HG02763 (cell line): ENCODE data around the gene KCTD2.
"Not testable (repeated sequence)": the region's sequence is repeated elsewhere in the genome, so short reads cannot be mapped to it uniquely, and the experiment has no call there.

Source experiments
- ATAC-seq: cut with Tn5 transposase; IDR thresholded peaks from one replicate; pipeline ENCODE4 v1.9.1; 2021; ENCODE audit warnings: mild to moderate bottlenecking, moderate library complexity; ENCODE audit not compliant: unreplicated experiment

Gene KCTD2, protein sequence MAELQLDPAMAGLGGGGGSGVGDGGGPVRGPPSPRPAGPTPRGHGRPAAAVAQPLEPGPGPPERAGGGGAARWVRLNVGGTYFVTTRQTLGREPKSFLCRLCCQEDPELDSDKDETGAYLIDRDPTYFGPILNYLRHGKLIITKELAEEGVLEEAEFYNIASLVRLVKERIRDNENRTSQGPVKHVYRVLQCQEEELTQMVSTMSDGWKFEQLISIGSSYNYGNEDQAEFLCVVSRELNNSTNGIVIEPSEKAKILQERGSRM

DNA sequence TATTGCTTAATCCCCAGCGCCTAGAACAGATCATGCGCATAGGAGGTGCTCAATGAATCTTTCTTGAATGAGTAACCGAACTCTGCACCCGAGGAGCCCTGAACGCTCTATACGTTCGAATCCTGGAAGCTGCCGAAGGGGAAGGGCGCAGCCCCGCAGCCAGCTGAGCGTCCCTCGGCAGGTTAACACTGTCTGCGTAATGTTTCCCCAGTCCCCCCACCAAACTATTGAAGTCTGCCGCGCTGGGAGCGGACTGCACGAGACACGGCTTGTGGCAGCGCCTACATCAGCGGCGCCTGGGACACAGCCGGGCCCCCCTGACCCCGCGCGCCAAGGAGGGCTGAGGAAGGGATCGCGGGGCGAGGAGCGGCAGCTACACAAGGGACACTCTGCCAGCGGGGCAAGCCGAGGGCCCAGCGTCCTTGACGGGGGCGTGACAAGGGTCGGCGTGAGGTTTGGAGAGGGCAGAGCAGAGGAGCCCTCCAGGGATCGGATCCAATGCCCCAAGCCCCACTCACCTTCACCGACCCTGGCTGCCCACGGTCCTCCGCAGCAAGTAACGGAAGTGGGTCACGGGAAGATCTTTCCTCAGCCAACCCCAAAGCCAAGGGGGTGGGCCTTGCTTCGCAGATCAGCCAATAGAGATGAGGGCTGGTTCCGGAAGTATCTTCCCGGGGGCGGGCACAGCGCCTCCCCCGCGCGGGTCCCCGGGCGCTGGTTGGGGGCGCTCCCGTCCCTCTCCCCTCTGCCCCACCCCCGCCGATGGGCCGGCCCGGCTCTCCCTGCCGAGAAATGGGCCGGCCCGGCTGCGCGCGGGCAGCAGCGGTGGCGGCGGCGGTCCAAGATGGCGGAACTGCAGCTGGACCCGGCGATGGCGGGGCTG is at the start of gene KCTD2, which contains the start of gene ATP5PD:
TSS of gene KCTD2 (plus strand) at position 819 of the 883 bp plus-strand sequence. CDS start at position 845, 26 bp downstream.
TSS of gene ATP5PD (minus strand) at position 563 of the 883 bp plus-strand sequence. CDS start 4,319 bp downstream, outside the sequence.
- ATAC-seq = peak; percentile 93

DNA sequence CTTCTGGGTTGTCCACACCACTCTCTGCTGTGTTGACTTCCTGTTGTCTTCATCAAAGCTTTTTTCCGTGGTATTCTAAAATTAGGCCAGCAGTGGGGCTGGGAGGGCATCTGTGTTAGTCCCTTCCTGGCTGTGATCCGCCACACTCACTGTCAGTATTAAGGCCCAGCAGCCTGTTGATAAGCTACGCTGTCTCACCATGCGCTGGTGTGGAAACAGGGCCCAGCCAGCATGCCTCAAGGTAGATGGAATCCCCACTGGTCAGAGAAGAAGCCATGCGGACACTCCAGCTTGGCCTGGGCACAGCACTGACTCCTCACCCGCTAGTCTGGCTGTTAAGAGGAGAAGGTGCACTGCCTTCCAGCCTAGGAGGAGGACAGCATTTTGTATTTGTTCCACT is 48.2 kb upstream of the KCTD2 start:
- ATAC-seq = no peak

DNA sequence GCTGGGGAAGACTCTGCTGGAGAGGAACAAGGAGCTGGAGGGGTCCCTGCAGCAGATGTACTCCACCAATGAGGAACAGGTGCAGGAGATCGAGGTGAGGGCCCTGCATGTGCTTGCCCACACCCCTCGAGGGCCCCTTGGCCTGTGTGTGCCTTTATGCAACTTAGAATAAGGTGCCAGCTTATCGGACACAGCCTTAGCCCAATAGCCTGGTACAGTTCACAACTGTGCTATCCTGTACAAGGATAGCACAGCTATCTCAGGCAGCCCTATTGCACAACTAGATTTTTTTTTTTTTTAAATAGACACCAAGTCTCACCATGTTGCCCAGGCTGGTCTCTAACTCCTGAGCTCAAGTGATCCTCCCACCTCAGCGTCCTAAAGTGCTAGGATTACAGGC is 47.5 kb upstream of the KCTD2 start:
- ATAC-seq = no peak

DNA sequence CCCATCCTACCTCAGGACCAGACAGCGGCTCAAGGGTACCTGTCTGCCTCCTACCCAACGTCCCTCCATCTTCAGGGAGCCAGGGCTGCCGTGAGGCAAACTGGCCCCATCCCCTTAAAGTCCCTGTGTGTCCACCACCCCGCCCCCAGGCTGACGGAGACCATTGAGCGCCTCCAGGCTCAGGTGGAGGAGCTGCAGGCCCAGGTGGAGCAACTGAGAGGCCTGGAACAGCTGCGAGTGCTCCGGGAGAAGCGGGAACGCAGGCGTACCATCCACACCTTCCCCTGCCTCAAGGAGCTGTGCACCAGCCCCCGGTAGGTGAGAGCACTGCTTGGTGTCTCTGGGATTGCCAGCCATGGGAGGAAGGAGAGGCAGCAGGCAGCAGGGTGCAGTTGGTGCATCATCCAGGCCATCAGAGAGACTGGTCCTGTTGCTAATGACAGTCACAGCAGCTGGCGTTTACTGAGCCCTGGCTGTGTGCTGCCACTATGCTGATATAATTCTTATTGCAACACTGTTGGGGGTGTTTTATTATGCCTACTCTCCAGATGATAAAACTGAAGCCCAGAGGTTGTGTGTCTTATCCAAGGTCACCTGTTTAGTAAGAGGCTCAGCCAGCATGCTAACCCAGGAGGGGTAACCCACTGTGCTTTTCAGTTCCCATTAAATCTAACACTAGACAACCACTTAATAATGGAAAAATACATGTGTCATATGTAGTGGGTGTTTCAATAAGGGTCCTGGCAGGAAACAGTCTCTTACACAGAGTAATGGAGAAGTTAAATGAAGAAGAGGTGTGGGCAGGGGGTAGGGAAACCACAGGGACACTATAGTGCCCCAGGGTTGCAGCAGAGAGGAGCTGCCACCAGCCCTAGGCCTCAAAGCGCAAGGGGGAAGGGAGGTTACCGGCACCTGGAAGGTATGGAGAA is 44.8 kb upstream of the KCTD2 start:
- ATAC-seq = no peak

DNA sequence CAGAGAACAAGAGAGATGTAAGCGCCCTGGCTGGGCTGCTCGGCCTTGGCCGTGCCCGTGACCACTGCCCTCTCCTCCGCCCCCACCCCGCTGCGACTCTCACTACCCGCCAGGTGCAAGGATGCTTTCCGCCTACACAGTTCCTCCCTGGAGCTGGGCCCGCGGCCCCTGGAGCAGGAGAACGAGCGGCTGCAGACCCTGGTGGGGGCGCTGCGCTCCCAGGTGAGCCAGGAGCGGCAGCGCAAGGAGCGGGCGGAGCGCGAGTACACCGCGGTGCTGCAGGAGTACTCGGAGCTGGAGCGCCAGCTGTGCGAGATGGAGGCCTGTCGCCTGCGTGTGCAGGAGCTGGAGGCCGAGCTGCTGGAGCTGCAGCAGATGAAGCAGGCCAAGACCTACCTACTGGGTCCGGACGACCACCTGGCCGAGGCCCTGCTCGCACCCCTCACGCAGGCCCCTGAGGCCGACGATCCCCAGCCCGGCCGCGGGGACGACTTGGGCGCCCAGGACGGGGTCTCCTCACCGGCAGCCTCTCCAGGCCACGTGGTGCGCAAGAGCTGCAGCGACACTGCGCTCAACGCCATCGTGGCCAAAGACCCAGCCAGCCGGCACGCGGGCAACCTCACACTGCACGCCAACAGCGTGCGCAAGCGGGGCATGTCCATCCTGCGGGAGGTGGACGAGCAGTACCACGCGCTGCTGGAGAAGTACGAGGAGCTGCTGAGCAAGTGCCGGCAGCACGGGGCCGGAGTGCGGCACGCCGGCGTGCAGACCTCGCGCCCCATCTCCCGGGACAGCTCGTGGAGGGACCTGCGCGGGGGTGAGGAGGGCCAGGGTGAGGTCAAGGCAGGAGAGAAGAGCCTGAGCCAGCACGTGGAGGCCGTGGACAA is 43.7 kb upstream of the KCTD2 start:
- ATAC-seq = no peak

DNA sequence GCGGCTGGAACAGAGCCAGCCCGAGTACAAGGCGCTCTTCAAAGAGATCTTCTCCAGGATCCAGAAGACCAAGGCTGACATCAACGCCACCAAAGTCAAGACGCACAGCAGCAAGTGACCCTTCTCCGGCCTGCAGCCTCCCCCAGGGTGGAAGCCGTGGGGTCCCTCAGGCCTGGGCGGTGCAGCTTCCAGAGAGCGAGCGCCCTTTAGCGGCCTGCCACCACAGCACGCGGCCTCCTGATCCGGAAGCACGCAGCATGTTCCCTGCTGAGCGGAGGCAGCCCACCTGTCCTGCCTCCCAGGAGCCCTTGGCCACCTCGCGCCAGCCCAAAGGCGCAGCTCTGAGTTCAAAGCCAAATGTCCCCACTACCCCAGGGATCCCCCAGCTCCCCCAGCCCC is 43.1 kb upstream of the KCTD2 start:
- no peak for ATAC-seq

DNA sequence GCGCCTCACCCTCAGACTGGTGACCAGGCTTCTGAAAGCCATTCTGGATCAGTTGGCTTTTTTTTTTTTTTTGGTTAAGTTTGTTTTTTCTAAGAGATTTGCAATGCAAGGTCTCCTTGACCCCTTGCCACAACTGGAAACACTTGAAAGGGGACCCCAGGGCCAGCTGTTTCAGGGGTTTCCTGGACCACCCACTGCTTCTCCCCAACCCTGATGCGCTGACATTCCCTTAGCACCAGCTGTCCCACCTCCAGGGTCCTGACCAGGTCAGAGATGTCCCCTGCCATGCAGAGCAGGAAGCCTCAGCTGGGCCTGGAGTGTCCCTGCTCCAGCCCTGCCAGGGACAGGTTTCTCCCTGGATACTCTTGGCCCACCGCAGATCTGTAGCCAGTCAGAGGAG is 42.7 kb upstream of the KCTD2 start:
- ATAC-seq = no peak

DNA sequence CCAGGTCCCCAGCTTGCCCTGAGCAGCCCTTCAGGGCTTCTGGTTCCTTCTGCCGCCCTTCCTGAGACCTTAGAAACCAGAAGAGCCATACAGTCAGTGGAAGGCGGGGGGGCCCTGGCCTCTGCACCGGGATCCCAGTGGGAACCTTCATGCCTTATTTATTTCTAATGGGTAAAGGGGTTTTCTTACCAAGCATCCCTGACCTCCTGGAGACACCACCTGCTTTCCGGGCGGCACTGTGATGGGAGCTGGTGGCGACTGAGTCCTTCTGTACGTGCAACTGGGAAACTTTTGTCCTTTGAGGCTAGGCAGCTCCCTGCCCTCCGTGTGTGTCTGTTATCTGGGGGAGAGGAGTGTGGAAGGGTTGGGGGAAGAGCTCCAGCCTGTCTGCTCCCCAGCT is 41.7 kb upstream of the KCTD2 start:
- no peak for ATAC-seq

DNA sequence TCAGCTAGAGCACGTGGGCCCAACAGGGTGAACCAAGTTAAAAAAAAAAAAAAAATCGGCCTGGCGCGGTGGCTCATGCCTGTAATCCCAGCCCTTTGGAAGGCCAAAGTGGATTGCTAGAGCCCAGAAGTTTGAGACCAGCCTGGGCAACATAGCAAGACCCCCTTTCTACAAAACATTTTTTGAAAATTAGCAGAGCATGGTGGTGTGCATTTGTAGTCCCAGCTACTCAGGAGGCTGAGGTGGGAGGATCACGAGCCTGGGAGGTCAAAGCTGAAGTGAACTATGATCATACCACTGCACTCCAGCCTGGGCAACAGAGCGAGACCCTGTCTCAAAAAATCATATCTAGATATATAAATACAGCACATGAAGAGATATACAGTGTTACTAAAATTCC is 40.9 kb upstream of the KCTD2 start:
- ATAC-seq = not testable (repeated sequence)

DNA sequence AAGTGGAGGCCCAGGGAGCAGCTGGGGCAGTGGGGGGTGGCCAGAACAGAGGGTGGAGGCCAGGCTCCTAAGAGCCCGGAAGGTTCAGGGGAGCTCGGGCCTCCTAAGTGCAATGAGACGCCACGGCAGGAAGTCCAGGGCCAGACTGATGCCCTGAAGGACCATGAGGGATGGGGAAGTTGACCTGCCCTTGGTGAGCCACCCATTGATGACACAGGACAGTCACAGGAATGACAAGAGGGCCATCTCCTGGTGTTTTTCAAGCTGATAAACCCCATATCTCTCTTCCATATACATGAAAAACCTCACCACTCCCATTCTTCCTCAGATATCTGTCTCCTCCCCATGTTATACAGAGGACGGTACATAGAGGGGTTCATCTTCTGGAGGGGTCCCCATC is 40.4 kb upstream of the KCTD2 start:
- ATAC-seq = no peak

DNA sequence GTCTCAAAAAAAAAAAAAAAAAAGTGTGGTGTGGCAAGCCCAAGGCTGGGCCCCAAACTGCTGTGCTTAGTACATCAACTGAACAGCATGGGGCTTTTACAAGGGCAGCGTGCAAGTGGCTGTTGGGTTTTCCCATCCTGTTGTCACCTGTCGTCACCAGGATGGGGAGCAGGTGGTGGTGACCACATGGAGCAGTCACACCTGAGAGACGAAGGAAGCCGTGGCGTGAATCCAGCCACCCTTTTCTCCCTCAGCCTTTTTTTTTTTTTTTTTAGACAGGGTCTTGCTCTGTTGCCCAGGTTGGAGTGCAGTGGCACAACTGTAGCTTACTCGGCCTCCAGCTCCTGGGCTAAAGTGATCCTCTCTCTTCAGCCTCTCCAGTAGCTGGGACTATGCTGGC is 38.7 kb upstream of the KCTD2 start:
- ATAC-seq = no peak

DNA sequence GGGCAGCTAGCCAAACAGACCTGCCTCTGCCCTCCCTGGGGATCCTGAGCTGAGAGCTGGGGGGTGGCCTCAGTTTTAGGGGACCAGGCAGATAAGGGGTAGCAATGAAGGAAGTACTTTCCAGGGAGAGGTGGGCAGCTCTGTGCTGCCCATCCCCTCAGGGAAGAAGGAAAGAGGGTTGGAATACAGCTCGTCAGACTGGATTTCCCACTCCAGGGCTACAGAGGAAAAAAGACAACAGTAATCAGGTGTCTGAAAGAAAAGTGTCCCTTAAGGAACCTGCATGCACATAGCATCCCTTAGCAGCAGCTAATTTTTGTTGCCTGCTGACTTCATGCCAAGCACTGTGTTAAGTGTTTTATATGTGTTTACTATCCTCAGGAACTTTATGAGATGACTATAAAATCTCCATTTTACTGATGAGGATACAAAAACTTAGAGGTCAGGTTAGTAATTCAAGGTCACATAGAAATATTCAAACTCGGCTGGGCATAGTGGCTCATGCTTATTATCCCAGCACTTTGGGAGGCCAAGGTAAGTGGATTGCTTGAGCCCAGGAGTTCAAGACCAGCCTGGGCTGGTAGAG is 37.8 kb upstream of the KCTD2 start:
- no peak for ATAC-seq

DNA sequence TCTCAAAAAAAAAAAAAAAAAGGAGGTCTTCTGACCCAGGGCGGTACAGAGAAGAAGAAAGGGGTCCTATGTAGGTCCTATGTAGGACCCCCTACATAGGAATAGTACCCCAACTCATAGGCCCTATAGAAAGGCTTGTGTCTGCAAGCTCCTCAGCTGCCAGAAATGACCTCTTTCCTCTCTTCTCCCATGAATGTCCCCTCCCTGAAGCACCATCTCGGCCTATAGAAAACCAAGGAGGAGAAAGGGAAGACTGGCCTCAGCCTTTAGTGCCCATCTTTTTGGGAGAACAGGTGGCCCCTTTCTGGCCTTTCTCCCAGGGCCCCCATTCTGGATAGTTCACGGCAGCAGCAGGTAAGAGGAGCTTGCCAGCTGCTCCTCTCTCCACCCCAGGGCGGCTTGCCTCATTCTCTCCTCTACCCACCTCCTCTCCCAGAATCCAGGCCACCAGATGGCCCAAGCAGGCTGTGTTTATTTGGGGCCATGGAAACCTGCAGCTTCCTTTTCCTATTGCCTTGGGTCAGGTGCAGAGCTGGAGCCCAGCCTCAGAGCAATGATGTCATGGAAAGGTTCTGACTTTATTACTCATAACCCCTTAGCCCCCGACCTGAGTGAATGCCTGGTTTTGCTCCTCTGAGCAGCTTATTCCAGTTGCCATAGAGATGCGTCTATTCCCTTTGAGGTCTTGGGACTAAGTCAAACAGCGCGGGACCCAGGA is 36.2 kb upstream of the KCTD2 start:
- ATAC-seq = no peak

DNA sequence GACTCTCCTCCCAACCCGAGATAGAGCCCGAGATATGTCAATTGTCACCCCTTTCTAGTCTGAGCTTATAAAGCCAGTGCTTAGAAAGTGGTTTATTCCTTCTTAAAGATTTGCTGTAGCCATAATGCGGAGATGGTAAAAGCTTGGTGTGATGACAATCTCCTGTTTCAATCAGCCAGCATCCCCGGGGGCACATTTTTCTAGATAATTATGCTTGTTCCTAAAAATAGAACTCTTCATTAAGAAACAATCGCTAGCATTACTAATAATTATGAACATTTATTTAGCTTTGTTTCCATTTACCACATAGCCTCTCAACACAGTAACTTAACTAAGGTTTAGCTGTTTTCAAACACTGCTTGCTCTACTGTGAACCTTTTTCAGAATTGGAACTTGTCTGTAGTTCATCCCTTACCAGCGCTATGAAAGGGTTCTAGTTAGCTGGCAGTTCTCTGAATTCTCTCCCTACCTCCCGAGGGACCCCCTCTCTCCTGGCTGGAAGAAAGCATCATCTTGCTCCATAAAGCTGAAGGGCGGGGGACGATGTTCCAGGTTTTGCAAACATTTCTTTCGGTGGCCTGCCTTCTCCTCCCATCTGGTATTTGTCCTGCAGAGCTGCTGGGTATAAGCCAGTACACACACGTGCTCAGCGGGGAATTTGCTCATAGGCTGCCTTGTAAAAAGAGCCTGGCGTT is 35.5 kb upstream of the KCTD2 start:
- no peak for ATAC-seq

DNA sequence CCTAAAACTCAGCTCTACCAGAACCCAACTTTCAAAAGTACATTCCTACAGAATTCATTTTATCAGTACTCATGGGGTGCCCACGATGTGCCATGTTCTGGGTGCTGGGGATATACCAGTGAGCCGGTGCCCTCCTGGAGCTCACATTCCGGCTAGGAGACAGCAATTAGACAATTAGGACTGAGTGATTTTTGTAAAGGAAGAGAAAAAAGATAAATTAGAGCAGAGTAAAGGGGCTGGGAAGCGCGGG is 35.0 kb upstream of the KCTD2 start:
- ATAC-seq = no peak

DNA sequence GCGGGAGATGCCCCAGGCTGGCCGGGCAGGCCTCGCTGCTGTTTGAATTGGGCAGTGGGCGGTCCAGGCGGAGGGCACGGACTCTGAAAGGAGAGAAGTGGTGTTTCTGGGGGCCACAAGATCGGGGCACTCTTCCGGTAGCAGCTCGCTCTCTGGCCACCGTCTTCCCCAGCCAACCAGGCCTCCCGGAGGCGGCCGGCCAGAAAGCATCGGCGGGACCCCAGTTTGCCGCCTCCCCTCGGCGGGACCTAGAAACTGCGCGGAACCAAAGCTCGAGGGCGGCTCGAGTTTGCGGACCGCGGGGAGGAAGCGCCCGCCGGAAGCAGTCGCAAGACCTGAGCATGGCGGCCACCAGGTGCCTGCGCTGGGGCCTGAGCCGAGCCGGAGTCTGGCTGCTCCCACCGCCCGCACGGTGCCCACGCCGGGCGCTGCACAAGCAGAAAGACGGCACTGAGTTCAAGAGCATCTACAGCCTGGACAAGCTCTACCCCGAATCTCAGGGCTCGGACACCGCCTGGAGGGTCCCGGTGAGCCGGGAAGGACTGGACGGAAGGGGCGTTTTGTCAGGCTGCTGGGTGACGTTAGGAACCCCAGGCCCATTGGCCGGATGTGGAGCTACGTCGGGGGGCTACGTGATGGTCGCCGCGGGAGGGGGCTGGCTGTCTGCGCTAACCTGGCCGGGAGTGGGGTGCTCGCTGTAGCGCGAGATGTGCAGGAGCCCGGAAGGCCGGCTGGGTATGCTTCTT is 34.5 kb upstream of the KCTD2 start, which contains the start of gene MRPL58:
TSS of gene MRPL58 (plus strand) at position 325 of the 746 bp plus-strand sequence. CDS start at position 342, 17 bp downstream.
- peak; percentile 86 for ATAC-seq

DNA sequence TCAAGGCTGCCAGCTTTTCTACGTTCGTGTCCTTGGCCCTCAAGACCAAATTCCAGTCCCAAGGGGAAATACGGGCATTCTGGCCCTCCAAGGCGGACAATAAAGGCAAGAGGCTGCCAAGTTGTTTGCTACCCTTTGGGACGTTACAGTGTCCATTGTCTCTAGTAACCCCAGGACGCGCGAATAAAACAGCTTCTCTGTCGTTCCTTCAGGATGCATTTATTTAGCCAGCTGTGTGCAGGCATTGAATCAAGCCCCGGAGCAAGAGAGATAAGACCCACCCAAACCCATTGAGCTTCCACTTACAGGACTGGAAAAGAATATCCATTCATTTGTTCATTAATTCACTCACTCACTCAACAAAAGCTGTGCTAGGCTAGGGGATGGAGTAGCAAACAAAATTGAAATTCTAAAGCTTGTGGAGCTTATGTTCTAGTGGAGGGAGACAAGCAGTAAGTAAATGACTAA is 33.9 kb upstream of the KCTD2 start:
- no peak for ATAC-seq

DNA sequence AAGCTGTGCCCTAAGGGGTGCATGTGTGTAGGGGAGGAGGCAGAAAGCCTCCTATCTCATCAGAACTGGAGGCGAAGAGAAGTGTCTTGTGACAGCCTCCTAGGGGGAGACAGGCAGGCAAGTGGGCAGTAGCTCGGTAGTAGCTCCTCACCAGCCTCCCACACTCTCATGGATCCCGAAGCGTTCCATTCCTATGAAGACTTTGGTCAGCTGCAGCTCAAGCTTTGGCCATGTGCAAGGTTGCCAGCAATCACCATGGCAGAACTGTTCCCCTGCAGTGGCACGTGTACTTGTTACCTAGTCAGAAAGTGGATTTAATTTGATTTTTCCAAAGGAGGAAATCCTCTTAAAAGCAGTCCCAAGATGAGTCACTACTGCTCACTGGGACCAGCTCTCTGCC is 27.9 kb upstream of the KCTD2 start:
- ATAC-seq = no peak
